GM23338 (cell line): Measurements from ENCODE around the gene METTL26.

Source experiments
- CREB1 ChIP-seq: fragments of 250-450 bp; sonication (Bioruptor Pico); IDR thresholded peaks from 2 replicates; pipeline ENCODE4 v1.5.0; 2020; ENCODE audit warnings: low read depth, mild to moderate bottlenecking, moderate library complexity
- CTCF ChIP-seq, 2 experiments: fragments of 200-600 bp in 1 of 2; sonication (generic) in 1 of 2; conservative IDR thresholded peaks; 2 replicates each; pipeline versions ENCODE4 v1.5.1 to v1.6.1; 2016 to 2017; ENCODE audit warnings: antibody characterized with exemption in 2 of 2, low read depth in 2 of 2, mild to moderate bottlenecking in 2 of 2, moderate library complexity in 1 of 2
- ETS1 ChIP-seq: IDR thresholded peaks from 2 replicates; pipeline ENCODE4 v1.6.1; 2016; ENCODE audit warnings: antibody characterized with exemption
- EZH2 ChIP-seq: fragments of 200-600 bp; sonication (generic); IDR thresholded peaks from one replicate; pipeline ENCODE4 v1.8.0; 2017; ENCODE audit warnings: antibody characterized with exemption, mild to moderate bottlenecking, low read depth; ENCODE audit not compliant: unreplicated experiment
- EZH2phosphoT487 ChIP-seq: fragments of 200-600 bp; sonication (generic); IDR thresholded peaks from one replicate; pipeline ENCODE4 v1.8.1; 2018; ENCODE audit warnings: antibody characterized with exemption; ENCODE audit not compliant: unreplicated experiment
- JUNB ChIP-seq: IDR thresholded peaks from one replicate; pipeline ENCODE4 v1.6.1; 2016; ENCODE audit warnings: antibody characterized with exemption; ENCODE audit not compliant: unreplicated experiment
- NANOG ChIP-seq: IDR thresholded peaks from 2 replicates; pipeline ENCODE4 v1.6.1; 2016; ENCODE audit warnings: antibody characterized with exemption, borderline replicate concordance
- POLR2AphosphoS5 ChIP-seq: IDR thresholded peaks from 2 replicates; pipeline ENCODE4 v1.6.1; 2016; ENCODE audit warnings: antibody characterized with exemption, low read depth
- ZNF331 ChIP-seq: fragments of 250-450 bp; sonication (Bioruptor Pico); IDR thresholded peaks from 2 replicates; pipeline ENCODE4 v1.5.0; 2020; ENCODE audit warnings: low read depth, mild to moderate bottlenecking, moderate library complexity
- TF ChIP-seq, protein P1 (sequence below): IDR thresholded peaks from one replicate; pipeline ENCODE4 v1.6.1; 2018; ENCODE audit warnings: antibody characterized with exemption; ENCODE audit not compliant: unreplicated experiment
- TF ChIP-seq, protein P2 (sequence below): fragments of 250-450 bp; sonication (Bioruptor Pico); IDR thresholded peaks from 2 replicates; pipeline ENCODE4 v1.5.0; 2020; ENCODE audit warnings: mild to moderate bottlenecking, moderate library complexity

- TF ChIP-seq POLR2AphosphoS5 = no peak
- TF ChIP-seq CTCF (conservative IDR thresholded peaks at IDR 0.05; ENCODE audit: low read depth in 2 of 2) = no peak
- TF ChIP-seq, protein P1, sequence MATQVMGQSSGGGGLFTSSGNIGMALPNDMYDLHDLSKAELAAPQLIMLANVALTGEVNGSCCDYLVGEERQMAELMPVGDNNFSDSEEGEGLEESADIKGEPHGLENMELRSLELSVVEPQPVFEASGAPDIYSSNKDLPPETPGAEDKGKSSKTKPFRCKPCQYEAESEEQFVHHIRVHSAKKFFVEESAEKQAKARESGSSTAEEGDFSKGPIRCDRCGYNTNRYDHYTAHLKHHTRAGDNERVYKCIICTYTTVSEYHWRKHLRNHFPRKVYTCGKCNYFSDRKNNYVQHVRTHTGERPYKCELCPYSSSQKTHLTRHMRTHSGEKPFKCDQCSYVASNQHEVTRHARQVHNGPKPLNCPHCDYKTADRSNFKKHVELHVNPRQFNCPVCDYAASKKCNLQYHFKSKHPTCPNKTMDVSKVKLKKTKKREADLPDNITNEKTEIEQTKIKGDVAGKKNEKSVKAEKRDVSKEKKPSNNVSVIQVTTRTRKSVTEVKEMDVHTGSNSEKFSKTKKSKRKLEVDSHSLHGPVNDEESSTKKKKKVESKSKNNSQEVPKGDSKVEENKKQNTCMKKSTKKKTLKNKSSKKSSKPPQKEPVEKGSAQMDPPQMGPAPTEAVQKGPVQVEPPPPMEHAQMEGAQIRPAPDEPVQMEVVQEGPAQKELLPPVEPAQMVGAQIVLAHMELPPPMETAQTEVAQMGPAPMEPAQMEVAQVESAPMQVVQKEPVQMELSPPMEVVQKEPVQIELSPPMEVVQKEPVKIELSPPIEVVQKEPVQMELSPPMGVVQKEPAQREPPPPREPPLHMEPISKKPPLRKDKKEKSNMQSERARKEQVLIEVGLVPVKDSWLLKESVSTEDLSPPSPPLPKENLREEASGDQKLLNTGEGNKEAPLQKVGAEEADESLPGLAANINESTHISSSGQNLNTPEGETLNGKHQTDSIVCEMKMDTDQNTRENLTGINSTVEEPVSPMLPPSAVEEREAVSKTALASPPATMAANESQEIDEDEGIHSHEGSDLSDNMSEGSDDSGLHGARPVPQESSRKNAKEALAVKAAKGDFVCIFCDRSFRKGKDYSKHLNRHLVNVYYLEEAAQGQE = no peak
- no peak for TF ChIP-seq NANOG
- TF ChIP-seq ZNF331 (CRISPR knock-in tag) = no peak
- TF ChIP-seq EZH2 = no peak
- TF ChIP-seq EZH2phosphoT487 = no peak
- TF ChIP-seq JUNB = no peak
- no peak for TF ChIP-seq ETS1
- no peak for TF ChIP-seq CREB1
- TF ChIP-seq, protein P2, sequence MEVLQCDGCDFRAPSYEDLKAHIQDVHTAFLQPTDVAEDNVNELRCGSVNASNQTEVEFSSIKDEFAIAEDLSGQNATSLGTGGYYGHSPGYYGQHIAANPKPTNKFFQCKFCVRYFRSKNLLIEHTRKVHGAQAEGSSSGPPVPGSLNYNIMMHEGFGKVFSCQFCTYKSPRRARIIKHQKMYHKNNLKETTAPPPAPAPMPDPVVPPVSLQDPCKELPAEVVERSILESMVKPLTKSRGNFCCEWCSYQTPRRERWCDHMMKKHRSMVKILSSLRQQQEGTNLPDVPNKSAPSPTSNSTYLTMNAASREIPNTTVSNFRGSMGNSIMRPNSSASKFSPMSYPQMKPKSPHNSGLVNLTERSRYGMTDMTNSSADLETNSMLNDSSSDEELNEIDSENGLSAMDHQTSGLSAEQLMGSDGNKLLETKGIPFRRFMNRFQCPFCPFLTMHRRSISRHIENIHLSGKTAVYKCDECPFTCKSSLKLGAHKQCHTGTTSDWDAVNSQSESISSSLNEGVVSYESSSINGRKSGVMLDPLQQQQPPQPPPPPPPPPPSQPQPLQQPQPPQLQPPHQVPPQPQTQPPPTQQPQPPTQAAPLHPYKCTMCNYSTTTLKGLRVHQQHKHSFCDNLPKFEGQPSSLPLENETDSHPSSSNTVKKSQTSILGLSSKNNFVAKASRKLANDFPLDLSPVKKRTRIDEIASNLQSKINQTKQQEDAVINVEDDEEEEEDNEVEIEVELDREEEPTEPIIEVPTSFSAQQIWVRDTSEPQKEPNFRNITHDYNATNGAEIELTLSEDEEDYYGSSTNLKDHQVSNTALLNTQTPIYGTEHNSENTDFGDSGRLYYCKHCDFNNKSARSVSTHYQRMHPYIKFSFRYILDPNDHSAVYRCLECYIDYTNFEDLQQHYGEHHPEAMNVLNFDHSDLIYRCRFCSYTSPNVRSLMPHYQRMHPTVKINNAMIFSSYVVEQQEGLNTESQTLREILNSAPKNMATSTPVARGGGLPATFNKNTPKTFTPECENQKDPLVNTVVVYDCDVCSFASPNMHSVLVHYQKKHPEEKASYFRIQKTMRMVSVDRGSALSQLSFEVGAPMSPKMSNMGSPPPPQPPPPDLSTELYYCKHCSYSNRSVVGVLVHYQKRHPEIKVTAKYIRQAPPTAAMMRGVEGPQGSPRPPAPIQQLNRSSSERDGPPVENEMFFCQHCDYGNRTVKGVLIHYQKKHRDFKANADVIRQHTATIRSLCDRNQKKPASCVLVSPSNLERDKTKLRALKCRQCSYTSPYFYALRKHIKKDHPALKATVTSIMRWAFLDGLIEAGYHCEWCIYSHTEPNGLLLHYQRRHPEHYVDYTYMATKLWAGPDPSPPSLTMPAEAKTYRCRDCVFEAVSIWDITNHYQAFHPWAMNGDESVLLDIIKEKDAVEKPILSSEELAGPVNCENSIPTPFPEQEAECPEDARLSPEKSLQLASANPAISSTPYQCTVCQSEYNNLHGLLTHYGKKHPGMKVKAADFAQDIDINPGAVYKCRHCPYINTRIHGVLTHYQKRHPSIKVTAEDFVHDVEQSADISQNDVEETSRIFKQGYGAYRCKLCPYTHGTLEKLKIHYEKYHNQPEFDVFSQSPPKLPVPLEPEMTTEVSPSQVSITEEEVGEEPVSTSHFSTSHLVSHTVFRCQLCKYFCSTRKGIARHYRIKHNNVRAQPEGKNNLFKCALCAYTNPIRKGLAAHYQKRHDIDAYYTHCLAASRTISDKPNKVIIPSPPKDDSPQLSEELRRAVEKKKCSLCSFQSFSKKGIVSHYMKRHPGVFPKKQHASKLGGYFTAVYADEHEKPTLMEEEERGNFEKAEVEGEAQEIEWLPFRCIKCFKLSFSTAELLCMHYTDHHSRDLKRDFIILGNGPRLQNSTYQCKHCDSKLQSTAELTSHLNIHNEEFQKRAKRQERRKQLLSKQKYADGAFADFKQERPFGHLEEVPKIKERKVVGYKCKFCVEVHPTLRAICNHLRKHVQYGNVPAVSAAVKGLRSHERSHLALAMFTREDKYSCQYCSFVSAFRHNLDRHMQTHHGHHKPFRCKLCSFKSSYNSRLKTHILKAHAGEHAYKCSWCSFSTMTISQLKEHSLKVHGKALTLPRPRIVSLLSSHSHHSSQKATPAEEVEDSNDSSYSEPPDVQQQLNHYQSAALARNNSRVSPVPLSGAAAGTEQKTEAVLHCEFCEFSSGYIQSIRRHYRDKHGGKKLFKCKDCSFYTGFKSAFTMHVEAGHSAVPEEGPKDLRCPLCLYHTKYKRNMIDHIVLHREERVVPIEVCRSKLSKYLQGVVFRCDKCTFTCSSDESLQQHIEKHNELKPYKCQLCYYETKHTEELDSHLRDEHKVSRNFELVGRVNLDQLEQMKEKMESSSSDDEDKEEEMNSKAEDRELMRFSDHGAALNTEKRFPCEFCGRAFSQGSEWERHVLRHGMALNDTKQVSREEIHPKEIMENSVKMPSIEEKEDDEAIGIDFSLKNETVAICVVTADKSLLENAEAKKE = no peak
These were observed 8.5 kb upstream of the METTL26 start for GRCh38 chr16:644556-644955.
